ENCODE measurements around the gene BPIFB6. TPM values are rescaled to one million over a fixed set of nuclear protein-coding genes. Genes with fewer than 3 reads are reported as not detected.

BPIFB6 gene
- total RNA-seq, 2 experiments from 2014 or later = not detected

DNA sequence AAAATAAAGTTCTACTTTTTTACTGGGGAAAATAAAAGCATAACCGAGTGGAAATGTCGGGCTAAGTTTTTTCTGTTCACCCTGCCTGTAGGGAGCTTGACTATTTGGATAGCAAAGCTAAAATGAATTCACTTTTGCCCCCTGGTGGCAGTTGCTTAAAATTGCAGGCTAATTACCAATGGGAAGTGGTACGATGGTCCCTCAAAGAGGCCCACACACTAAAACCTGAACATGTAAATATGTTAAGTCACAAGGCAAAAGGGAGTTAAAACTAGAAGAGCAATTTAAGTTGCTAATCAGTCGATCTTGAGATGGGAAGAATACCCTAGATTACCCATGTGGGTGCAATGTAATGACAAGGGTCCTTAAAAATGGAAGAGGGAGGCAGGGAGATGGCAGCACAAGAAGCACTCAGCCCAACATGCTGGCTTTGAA lies 26.3 kb upstream of the BPIFB6 start:
- CTCF ChIA-PET = interaction anchor here (0.6 to 5.4 kb wide), 28 partner anchors 9 to 871 kb away, joined by 3 to 65 read pairs (median 3); no protein-coding TSS in a partner anchor
- Mint-ChIP-seq H3K27me3 (ENCODE audit: low read depth) (no peaks in the 10 kb centered on the region), H3K36me3 (ENCODE audit: low read depth) (no peaks in the 10 kb centered on the region), H3K4me3 (no peak overlapping the region), H3K27ac (no peak overlapping the region), H3K4me1 (ENCODE audit: low read depth) (peaks cover 24% of the 10 kb centered on the region), H3K9me3 (peaks cover 3% of the 10 kb centered on the region)
- intact Hi-C loops (cut with micrococcal nuclease) = loop anchor here (1.0 kb wide), 3 partner anchors 60 to 215 kb away; no protein-coding TSS in a partner anchor
- peak; percentile 60 for DNase-seq

DNA sequence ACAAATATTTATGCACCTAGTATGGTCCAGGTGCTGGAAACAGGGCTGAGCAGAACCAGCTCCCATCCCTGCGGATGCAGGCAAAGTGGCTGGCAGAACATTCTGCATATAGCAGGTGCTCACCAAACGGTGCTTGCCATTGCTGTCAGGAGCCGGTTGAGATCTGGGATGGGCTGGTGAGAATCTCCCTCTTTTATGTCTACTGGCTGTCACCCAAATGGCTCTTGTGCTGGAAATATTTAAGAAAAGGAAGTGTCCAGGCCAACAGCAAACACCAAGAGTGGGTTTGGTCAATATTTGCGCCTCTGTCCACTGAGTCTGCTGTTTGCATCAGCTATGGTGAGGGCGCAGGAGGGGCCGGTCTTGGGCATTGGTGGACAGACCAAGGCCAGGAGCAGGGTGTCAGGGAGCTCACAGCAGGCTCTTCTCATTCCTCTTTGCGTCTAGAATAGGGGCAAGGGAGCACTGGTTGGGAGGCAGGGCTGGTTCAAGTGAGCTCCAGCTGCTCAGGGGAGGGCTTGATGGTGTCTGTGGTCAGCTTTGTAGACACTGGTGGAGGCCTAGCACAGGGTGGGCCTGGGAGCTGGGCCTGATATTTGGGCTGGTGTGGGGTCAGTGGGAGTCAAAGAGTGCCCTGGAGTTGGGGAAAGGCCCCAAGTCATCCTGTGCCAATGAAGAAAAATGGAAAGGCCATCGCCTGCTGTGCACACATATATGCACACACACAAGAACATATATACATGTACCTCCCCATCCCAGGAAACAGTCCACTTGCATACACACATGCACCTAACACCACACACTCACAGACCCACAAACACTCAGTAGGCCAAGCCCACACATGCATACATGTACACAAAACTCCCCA lies 25.3 kb upstream of the BPIFB6 start:
- H3K4me3 Mint-ChIP-seq = no peak overlapping the region
- H3K4me1 Mint-ChIP-seq (ENCODE audit: low read depth) = peaks cover 16% of the 10 kb centered on the region
- H3K9me3 Mint-ChIP-seq = peaks cover 3% of the 10 kb centered on the region
- intact Hi-C loops (cut with micrococcal nuclease) = loop anchor here (1.0 kb wide), 3 partner anchors 61 to 216 kb away; no protein-coding TSS in a partner anchor
- no peaks in the 10 kb centered on the region for H3K36me3 Mint-ChIP-seq (ENCODE audit: low read depth)
- DNase-seq = no peak
- no peak overlapping the region for H3K27ac Mint-ChIP-seq
- H3K27me3 Mint-ChIP-seq (ENCODE audit: low read depth) = no peaks in the 10 kb centered on the region
- CTCF ChIA-PET = interaction anchor here (0.7 to 5.4 kb wide), 9 partner anchors 12 to 216 kb away, joined by 3 to 65 read pairs (median 7); no protein-coding TSS in a partner anchor

DNA sequence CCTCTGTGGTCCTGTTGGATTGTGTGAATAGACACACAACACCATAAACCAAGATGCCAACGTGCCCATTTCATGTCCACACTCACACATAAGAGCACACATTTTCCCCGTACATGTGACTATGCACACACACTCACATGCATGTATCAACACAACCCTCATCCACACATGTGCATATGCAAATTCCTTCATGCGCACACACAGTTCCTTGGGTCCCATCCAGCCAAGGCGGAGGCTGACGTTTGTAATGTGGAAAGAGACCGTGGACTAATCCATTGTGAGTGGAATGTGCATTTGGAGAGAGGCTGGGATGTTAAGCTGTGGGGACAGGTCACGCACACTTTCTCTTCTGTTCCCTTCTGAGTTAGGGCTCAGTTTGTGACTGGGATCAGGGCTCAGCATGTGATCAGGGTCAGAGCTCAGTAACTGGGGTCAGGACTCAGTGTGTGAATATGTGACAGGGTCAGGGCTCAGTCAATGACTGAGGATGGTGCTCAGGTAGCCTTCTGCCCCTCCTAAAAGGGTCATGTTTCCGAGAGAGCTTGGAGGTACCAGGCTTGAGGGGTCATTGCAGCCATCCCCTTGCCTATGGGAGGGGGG lies 24.6 kb upstream of the BPIFB6 start:
- no peak overlapping the region for H3K27ac Mint-ChIP-seq
- H3K4me3 Mint-ChIP-seq = no peak overlapping the region
- peaks cover 10% of the 10 kb centered on the region for H3K4me1 Mint-ChIP-seq (ENCODE audit: low read depth)
- intact Hi-C loops (cut with micrococcal nuclease) = no loop called here
- CTCF ChIA-PET = interaction anchor here (0.8 to 5.4 kb wide), 5 partner anchors 15 to 106 kb away, joined by 3 to 65 read pairs (median 23); no protein-coding TSS in a partner anchor
- no peaks in the 10 kb centered on the region for H3K36me3 Mint-ChIP-seq (ENCODE audit: low read depth)
- peaks cover 3% of the 10 kb centered on the region for H3K9me3 Mint-ChIP-seq
- no peaks in the 10 kb centered on the region for H3K27me3 Mint-ChIP-seq (ENCODE audit: low read depth)
- DNase-seq = no peak

DNA sequence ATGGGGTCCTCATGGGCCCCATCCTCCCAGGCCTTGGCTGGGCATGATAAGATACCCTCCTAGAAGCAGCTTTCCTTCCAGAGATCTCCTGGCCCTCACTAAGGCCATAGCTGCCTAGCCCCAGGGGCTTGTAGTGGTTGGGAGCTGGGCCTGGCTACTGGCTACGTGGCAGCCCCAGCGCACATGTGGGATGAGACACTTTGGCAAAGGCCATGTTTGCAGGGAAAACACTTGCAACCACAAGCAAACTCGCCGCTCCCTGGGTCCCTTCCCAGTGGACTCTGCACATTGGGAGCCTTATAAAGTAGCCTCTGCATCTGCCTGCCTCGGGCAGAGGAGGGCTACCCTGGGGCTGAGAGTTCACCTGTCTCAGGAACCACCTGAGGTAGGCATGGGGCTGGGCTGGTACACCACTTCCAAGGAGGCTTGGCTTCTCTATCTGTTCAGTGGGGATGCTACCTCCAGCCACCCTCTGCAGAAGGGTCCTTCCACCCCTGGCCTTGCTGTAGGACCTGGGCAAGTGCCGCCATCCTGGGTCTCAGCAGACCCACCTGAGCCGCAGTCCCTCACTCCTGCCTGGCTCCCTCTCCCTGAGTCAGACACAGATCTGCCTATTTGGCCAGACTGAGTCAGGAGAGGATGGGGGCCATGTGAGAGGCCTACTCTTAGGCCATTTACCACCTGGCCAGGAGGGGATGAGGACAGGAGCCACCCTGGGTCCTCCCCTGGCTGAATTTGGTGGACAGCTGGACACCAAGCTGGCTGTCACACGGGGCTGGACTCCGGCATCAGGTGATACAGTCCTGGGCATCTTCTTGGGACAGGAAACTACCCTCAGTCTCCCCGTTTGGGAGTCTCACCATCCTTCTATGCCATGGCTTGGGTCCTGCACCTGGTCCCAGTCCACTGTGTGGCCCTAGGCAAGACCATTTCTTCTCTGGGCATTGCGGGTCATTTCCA lies 23.8 kb upstream of the BPIFB6 start, which contains the start of gene BPIFB2:
Gene BPIFB2 (plus strand): TSS at position 329 of the 960 bp plus-strand sequence. CDS start 871 bp downstream, outside the sequence.
- CTCF ChIA-PET = interaction anchor here (0.8 to 5.3 kb wide), 3 partner anchors 28 to 106 kb away, joined by 3 to 65 read pairs (median 4); no protein-coding TSS in a partner anchor
- H3K27ac Mint-ChIP-seq = no peak within 1 kb of the TSS
- intact Hi-C loops (cut with micrococcal nuclease) = no loop called here
- H3K27me3 Mint-ChIP-seq (ENCODE audit: low read depth) = no peaks in the 10 kb centered on the region
- H3K9me3 Mint-ChIP-seq = peaks cover 3% of the 10 kb centered on the region
- peaks cover 5% of the 10 kb centered on the region for H3K4me1 Mint-ChIP-seq (ENCODE audit: low read depth)
- no peak for DNase-seq
- no peak within 1 kb of the TSS for H3K4me3 Mint-ChIP-seq
- H3K36me3 Mint-ChIP-seq (ENCODE audit: low read depth) = no peaks in the 10 kb centered on the region

DNA sequence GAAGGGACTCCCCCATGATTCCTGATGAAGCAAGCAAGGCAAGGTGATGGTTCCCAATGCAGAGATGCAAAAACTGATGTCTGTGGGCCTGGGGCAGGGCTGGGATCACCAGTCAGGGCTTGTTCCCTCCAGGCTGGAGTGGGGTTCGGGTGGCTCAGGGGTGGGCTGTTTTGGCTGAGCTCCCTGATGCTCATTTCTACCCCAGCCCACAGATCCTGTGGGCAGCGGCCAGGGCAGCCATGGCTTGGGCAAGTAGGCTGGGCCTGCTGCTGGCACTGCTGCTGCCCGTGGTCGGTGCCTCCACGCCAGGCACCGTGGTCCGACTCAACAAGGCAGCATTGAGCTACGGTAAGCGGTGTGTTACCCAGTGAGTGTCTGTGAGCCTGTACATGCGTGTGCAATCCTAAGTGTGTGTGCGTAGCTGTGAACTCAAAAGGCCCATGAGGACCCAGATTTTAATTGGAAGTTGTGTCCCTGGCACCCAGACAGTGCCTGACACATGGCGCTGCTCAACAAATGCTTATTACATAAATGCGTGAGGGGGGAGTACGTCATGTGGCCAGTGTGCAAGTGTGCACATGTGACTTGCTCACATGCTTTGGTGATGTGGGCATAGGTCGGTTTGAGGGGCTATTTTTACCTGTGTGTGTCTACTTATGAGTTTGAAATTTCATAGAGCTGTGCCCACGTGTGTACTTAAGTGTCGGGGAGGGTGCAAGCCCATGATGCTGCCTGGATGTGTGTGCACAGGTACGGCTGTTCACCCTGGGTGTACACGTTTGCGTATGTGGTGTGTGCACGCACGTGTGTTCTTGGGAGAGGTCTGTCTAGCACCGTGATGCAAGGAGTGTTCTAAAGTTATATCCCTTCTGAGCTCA lies 22.9 kb upstream of the BPIFB6 start:
- H3K36me3 Mint-ChIP-seq (ENCODE audit: low read depth) = no peaks in the 10 kb centered on the region
- CTCF ChIA-PET = interaction anchor here (1.5 to 5.3 kb wide), 2 partner anchors 64 to 107 kb away, joined by 4 to 65 read pairs; no protein-coding TSS in a partner anchor
- no peak overlapping the region for H3K27ac Mint-ChIP-seq
- no peak for DNase-seq
- no peaks in the 10 kb centered on the region for H3K27me3 Mint-ChIP-seq (ENCODE audit: low read depth)
- peaks cover 3% of the 10 kb centered on the region for H3K9me3 Mint-ChIP-seq
- no peak overlapping the region for H3K4me3 Mint-ChIP-seq
- intact Hi-C loops (cut with micrococcal nuclease) = no loop called here
- H3K4me1 Mint-ChIP-seq (ENCODE audit: low read depth) = peaks cover 5% of the 10 kb centered on the region

DNA sequence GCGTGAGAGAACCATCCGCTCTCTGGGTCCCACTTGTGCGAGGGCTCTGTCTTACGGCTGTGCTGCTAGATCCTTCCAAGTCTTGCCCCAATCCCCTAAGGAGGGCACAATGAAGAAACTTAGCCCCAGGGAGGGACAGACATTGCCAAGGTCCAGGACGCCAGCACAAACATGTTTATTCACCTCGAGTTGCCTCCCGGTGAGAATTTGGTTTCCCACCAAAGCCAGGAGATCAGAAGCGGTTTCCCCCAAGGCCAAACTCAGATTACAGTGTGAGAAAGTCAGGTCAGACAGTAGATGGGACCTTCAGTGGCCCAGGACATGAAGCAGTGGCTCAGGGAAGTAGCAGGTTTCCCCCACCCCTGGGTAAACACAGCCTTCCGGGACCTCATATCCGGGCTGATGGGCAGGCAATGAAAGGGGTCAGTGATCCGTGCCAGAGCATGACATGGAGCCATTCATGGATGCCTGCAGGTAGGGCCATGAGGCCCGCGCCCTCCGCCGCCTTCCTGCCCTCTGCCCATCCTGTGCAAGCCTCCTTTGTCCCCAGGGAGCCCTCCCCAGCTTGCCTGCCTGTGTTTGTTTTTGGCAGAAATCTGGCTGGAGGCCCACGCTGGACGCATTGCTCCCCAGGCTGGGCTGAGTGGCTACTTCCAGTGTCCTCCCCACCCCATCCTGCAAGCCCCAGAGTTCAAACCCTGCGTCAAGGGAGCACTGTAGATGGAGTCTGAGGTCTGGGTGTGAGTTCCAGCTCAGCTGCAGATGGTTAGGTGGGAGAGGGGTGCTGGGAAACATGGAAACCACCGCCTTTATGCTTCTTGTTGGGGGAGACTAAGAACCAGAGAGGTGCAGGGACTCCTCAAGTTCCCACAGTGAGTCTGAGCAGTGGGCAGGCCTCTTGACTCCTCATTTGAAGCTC lies 22.0 kb upstream of the BPIFB6 start:
- peaks cover 5% of the 10 kb centered on the region for H3K4me1 Mint-ChIP-seq (ENCODE audit: low read depth)
- intact Hi-C loops (cut with micrococcal nuclease) = no loop called here
- DNase-seq = no peak
- peaks cover 3% of the 10 kb centered on the region for H3K9me3 Mint-ChIP-seq
- H3K27me3 Mint-ChIP-seq (ENCODE audit: low read depth) = no peaks in the 10 kb centered on the region
- H3K36me3 Mint-ChIP-seq (ENCODE audit: low read depth) = no peaks in the 10 kb centered on the region
- CTCF ChIA-PET = interaction anchor here (1.5 kb wide), 1 partner anchor 65 kb away, joined by 4 read pairs; no protein-coding TSS in a partner anchor
- H3K27ac Mint-ChIP-seq = no peak overlapping the region
- H3K4me3 Mint-ChIP-seq = no peak overlapping the region

DNA sequence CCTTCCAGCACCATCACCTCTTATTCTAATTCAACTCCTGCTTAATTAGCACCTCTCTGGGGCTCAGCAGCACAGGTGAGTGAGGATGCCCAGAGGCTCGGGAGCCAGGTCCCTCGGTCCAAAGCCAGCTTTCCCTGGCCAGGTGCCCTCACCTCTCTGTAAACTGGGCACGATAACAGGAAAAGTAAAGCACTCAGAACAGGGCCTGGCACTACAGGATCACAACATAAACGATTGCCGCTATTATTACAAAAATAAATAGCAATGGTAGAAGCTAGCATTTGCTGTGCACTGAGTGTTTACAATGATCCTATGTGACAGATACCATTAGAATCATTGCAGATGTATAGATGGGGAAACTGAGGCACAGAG lies 21.3 kb upstream of the BPIFB6 start:
- DNase-seq = no peak
- intact Hi-C loops (cut with micrococcal nuclease) = no loop called here
- Mint-ChIP-seq H3K4me3 (no peak overlapping the region), H3K4me1 (ENCODE audit: low read depth) (peaks cover 3% of the 10 kb centered on the region), H3K36me3 (ENCODE audit: low read depth) (no peaks in the 10 kb centered on the region), H3K9me3 (peaks cover 3% of the 10 kb centered on the region), H3K27me3 (ENCODE audit: low read depth) (no peaks in the 10 kb centered on the region), H3K27ac (no peak overlapping the region)
- CTCF ChIA-PET = no interaction called here

DNA sequence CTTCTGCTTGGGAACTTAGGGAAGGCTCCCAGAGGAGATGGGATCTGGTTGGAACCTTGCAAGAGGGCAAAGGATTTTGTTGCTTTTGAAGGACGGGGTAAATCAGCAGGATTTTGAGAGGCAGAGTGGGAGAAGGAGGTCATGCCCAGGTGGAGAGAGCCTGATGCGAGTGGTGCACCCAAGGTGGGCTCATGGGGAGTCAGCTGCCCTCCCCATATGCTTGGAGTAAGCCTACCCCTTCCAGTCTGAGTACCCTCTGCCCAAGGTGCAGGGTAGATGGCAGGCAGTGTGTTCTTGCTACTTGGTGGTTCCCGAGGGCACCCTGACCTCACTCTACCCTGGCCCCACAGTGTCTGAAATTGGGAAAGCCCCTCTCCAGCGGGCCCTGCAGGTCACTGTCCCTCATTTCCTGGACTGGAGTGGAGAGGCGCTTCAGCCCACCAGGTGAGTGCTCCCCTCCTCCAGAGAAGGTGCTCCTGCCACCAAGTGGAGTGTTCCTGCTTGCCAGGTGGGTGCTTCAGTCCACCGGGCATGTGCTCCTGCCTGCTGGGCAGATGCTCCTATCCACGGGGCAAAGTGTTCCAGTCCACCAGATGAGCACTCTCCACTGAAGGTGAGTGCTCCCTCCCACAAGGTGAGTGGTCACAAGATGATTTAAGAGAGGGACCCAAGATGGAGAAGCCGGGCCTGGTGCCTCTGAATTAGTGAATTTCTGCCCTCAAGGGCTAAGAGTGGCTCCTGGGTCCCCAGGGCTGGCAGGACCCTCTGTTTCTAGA lies 20.6 kb upstream of the BPIFB6 start:
- Mint-ChIP-seq H3K27me3 (ENCODE audit: low read depth) (no peaks in the 10 kb centered on the region), H3K36me3 (ENCODE audit: low read depth) (no peaks in the 10 kb centered on the region), H3K9me3 (no peaks in the 10 kb centered on the region), H3K4me3 (no peak overlapping the region), H3K27ac (no peak overlapping the region), H3K4me1 (ENCODE audit: low read depth) (no peaks in the 10 kb centered on the region)
- CTCF ChIA-PET = interaction anchor here (1.7 kb wide), 1 partner anchor 65 kb away, joined by 4 read pairs; no protein-coding TSS in a partner anchor
- intact Hi-C loops (cut with micrococcal nuclease) = no loop called here
- DNase-seq = no peak

DNA sequence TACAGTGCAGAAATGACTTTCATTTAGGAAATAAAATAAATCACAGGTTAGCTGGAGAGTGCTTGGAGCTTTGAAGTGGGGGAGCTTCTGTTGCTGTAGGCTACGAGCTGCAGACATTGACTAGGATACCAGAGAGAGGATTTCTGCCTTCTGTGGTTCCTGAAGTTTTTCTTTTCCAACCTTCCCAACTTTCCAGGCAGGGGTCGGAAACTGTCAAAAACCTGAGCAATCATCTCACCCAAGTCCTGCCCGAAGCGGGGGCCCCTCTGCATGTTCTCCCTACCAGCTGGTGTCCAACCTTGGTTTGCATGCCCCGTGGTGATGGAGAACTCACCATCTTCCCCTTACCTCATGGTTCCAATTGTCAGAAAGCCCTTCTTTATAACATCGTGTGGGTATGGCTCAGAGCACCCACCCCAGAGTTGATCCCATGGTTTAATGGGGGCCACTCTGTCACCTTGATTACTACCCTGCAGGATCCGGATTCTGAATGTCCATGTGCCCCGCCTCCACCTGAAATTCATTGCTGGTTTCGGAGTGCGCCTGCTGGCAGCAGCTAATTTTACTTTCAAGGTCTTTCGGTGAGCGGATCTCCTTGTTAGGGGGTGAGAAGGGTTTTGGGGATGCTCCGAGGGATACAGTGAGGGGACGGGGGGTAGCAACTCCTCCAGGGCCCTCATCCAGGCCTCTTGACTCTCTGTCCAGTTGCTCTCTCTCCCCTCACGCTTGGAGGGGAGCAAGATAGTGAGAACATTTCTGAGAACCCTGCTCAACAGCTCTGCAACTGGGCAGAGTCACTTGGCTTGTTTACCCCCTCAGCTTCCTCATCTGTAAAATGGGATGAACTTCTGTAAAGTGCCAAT lies 18.9 kb upstream of the BPIFB6 start:
- no peaks in the 10 kb centered on the region for H3K36me3 Mint-ChIP-seq (ENCODE audit: low read depth)
- no peaks in the 10 kb centered on the region for H3K27me3 Mint-ChIP-seq (ENCODE audit: low read depth)
- peaks cover 6% of the 10 kb centered on the region for H3K4me1 Mint-ChIP-seq (ENCODE audit: low read depth)
- H3K9me3 Mint-ChIP-seq = no peaks in the 10 kb centered on the region
- no peak overlapping the region for H3K27ac Mint-ChIP-seq
- DNase-seq = no peak
- CTCF ChIA-PET = interaction anchor here (1.7 kb wide), 1 partner anchor 67 kb away, joined by 4 read pairs; no protein-coding TSS in a partner anchor
- no peak overlapping the region for H3K4me3 Mint-ChIP-seq
- intact Hi-C loops (cut with micrococcal nuclease) = no loop called here

Measured in activated naive CD4-positive, alpha-beta T cell treated with anti-CD3 and anti-CD28 coated beads for 36 hours (primary cell).